IPS DF 4.7 (cell line): ENCODE data around the gene FOCAD.
"Not testable (repeated sequence)": the region's sequence is repeated elsewhere in the genome, so short reads cannot be mapped to it uniquely, and the experiment has no call there.

ENCODE experiments used
- DNase-seq: peaks from one replicate; pipeline ENCODE4 v3.0.0-alpha.2; 2013; ENCODE audit warnings: low spot score; ENCODE audit errors: extremely low read depth

The FOCAD gene

DNA sequence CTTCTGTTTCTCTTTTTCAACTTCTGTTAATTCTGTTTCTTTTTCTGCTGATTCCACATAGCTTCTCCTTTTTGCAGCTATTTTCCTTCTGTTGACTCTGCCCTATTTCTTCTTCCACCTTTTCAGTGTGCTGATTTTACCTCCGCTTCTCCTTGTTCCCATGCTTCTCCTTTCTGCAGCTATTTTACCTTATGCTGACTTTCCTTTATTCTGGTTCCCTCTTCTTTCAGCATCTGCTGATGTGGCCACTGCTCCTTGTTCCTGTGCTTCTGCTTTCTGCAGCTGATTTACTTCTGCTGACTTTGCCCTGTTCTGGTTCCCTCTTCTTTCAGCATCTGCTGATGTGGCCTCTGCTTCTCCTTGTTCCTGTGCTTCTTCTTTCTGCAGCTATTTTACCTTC lies 288.6 kb downstream of the FOCAD start:
- no peak for DNase-seq

DNA sequence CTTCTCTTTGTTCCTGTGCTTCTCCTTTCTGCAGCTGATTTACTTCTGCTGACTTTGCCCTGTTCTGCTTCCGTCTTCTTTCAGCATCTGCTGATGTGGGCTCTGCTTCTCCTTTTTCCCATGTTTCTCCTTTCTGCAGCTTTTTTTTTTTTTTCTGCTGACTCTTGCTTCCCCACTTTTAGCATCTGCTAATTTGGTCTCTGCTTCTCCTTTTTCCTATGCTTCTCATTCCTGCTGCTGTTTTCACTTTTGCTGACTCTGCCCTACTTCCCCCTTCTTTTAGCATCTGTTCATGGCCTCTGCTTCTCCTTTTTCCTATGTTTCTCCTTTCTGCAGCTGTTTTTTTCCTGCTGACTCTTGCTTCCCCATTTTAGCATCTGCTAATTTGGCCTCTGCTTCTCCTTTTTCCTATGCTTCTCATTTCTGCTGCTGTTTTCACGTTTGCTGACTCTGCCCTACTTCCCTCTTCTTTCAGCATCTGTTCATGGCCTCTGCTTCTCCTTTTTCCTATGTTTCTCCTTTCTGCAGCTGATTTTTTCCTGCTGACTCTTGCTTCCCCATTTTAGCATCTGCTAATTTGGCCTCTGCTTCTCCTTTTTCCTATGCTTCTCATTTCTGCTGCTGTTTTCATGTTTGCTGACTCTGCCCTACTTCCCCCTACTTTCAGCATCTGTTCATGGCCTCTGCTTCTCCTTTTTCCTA lies 289.3 kb downstream of the FOCAD start:
- not testable (repeated sequence) for DNase-seq

DNA sequence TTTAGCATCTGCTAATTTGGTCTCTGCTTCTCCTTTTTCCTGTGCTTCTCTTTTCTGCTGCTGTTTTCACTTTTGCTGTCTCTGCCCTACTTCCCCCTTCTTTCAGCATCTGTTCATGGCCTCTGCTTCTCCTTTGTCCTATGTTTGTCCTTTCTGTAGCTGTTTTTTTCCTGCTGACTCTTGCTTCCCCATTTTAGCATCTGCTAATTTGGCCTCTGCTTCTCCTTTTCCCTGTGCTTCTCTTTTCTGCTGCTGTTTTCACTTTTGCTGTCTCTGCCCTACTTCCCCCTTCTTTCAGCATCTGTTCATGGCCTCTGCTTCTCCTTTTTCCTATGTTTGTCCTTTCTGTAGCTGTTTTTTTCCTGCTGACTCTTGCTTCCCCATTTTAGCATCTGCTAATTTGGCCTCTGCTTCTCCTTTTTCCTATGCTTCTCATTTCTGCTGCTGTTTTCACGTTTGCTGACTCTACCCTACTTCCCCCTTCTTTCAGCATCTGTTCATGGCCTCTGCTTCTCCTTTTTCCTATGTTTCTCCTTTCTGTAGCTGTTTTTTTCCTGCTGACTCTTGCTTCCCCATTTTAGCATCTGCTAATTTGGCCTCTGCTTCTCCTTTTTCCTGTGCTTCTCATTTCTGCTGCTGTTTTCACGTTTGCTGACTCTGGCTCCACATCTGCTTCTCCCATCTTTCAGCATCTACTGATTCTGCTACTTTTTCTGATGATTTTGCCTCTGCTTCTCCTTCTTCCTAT lies 290.3 kb downstream of the FOCAD start:
- DNase-seq = not testable (repeated sequence)

GRCh38 chr9:20978249-20978648 lies 294.2 kb downstream of the FOCAD start:
- DNase-seq = no peak

GRCh38 chr9:20980832-20981455 lies 296.9 kb downstream of the FOCAD start:
- DNase-seq = no peak

DNA sequence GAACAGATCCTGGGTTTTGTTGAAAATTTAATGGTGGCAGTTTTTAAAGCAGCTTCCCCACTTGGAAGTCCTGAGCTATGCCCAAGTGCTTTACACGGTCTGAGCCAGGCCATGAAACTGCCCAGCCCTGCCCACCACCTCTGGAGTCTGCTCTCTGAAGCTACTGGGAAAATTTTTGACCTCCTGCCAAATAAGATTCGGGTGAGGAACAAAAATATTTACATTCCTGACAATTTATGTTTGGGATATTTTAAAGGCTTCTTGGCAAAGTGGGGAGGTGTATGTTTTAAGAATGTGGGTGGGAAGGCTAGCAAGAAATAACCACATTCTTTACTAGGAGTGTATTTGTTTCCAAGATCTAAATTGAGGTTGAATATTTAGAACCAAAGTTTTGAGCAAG lies 297.4 kb downstream of the FOCAD start:
- no peak for DNase-seq

DNA sequence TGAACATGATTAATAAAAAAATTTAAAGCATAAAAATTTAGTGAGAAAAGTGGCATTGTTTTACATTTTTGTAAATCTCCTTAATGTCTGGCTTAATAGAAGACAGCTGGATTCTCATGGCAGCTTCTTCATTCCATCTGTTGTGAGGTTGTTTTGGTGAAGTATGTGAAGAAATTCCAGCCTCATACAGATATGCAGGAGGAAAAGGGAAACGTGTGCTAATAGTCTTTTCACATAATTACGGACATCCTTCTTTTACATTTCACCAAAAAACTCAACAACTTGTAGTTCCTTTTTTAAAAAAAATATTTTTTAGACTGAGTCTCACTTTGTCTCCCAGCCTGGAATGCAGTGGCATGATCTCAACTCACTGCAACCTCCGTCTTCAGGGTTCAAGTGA lies 300.4 kb downstream of the FOCAD start:
- no peak for DNase-seq

- DNase-seq = no peak
These were observed 302.0 kb downstream of the FOCAD start for GRCh38 chr9:20985851-20986600.

GRCh38 chr9:20987521-20987920 lies 303.5 kb downstream of the FOCAD start:
- no peak for DNase-seq

- DNase-seq = no peak
These were observed 304.0 kb downstream of the FOCAD start for GRCh38 chr9:20988061-20988460.

GRCh38 chr9:20988671-20989315 lies 304.7 kb downstream of the FOCAD start:
- no peak for DNase-seq

DNA sequence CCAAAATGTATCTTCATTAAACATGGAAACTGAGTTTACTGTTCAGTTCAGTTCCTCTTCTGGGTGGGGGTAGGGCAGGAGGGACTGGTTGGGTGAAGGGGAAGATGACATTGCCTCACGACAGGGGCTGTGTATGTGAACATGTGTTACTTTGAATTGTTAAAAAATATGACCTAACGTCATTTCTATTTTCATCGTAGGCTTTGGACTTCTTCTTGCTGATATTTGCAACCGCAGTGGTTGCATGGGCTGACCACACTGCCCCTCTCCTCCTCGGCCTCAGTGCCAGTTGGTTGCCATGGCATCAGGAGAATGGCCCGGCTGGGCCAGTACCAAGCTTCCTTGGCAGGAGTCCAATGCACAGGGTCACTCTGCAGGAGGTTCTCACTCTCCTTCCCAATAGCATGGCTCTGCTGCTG lies 305.9 kb downstream of the FOCAD start:
- no peak for DNase-seq

DNA sequence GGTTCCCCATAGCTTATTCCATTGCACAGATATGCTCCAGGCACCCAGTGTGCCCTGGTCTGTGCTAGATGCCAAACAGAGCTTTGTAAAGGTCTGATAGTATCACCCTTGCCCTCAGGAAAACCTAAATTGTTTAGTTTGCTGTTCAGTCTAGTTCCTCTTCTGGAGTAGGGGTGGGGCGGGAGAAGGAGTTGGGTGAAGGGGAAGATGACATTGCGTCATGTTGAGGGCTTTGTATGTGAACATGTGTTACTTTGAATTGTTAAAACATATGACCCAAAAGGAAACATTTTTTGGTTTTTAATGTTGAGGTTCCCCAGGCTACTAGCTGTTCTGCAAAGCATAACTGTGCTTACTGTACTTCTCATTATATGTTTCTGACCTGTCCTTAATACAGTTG lies 306.8 kb downstream of the FOCAD start:
- no peak for DNase-seq

DNA sequence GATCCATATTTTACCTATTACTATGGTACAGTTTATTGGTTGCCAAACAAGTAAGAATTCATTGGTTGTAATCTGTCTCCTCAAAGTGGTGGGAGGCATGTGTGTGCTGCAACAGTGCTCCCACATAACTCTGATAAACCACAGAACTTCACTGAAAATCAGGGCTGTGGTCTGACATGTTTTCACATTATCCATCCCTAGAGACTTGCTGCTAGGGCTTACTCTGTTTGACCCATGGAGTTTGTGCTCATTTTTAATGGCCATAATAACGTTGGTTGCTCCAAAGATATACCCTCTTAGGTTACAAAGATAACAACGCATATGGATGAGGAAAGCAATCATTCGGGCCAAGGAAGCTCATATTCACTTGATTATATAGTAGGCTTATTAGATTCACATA lies 310.4 kb downstream of the FOCAD start:
- no peak for DNase-seq

DNA sequence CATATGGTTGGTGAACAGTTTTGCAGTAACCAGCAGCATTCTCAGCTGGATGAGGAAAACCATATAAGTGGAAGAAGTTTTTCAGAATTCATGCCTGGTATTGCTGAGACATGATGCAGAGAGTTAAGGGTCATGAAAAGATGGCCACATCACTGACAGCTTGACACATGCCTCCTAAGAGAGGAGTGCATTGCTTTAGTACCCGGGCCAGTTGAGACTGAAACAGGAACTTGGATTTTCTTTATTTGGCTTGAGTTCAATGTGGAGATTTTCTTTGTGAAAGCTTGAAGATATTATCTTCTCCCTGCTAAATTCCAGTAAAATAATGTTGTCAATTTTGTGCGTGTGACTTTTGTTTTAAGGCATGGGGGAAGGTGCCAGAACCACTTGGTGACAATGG lies 311.6 kb downstream of the FOCAD start:
- DNase-seq = no peak

DNA sequence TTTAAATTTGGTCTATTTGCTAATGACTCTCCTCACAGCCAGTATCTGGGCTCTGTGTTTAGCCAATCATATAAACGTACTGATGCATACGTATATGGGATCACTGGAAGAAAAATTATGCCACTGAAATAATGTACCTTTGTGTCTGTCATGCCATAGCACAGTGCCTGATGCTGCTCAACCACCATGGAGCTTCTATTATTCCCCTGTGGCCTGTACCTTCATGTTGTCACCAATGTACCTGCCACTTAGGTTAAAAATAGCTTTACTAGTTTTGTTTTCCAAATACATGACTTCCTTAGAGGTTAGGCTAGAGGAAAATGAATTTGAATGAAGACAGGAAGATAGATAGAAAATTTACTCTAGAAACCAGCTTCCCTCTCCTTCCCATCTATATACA lies 312.8 kb downstream of the FOCAD start:
- DNase-seq = no peak

DNA sequence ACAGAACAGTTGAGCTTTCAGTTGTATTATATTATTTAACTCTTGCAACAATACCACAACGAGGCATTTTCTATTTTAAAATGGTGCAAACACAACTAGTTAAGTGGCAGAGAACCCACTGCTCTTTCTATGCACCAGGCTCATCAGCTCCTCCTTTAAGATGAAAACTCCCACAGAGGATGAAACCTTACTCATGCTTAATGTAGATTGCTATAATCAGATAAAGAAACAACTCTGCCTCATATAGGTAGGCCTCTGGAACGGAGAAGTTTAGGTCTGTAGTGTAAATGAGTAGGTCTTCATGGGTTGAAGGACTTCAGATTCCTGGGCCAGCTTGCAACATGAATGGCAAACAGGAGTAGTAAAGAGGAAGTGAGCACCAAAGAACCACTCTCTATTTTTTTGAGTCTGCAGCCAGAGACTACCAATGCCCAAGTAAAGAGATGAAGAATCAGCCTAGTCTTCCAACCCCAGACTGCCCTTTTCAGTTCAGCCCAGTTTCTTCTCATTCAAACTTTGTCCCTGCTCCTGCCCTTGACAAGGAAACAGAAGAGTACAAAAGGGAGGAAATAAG lies 313.5 kb downstream of the FOCAD start:
- no peak for DNase-seq

- DNase-seq = no peak
These were observed 317.5 kb downstream of the FOCAD start for GRCh38 chr9:21001581-21001980.

DNA sequence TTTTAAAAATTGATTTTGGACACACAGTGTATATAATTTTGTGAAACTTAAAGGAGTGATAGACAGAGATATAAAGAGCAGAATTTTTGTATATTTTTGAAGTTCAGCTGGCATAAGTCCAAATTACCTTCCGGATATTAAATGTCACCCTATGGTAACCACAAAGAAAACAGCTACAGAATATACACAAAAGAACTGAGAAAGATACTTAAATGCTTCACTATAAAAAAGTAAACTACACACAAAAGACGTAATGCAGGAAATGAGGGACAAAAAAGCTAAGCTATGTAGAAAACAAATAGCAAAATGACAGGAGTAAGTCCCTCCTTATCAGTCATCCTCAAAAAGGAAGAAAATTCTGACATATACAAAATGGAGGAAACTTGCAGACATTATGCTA lies 318.0 kb downstream of the FOCAD start:
- DNase-seq = no peak

DNA sequence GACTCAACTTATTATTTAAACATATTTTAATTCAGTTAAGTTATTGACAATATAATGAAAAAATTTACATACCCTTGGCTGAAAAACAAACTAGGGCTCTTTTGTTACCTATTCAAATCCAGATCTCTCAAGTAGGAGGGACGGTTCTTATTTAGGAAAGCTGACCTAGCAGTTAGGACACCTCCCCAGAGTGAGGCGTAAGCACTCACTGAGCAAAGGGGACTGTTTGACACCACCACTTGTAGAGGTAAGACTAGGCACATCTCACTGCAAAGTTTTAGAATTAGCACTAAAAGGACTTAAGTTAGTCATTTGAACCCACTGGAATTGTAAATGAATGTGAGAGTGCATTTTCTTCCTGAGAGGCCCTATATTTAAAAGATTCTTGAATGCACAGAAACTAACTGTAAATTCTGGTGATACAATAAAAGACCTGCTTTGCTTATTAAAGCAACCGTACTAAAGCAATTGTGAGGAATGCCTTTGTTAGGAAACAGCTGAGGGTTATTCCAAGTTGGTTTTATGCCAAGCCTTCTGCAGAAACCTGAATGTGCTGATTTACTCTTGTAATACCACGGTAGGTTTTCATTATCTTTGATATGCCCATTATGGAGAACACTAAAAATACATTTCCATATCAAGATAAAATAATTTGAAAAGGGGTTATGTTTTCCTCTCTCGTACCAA lies 331.2 kb downstream of the FOCAD start:
- no peak for DNase-seq
